Daoy (cell line): ENCODE data around the gene HORMAD2. TPM values are rescaled to one million over a fixed set of nuclear protein-coding genes. Genes with fewer than 3 reads are reported as not detected.
A peak's percentile ranks its signal among the peaks of the same experiment; 100 is the strongest.

ENCODE experiments used
- DNase-seq: peaks from one replicate; pipeline ENCODE4 v3.0.0-alpha.2; 2015; ENCODE audit warnings: low read depth
- total RNA-seq: library from RNA; depleted of rRNA; stranded (reverse); fragments of >200 nt; shearing (Covaris generic); gene quantifications from 2 replicates; pipeline ENCODE4 v1.2.3, GENCODE V29; 2014; rRNA removed

The HORMAD2 gene
- total RNA-seq, 1 experiment from 2014 or later: not detected

DNA sequence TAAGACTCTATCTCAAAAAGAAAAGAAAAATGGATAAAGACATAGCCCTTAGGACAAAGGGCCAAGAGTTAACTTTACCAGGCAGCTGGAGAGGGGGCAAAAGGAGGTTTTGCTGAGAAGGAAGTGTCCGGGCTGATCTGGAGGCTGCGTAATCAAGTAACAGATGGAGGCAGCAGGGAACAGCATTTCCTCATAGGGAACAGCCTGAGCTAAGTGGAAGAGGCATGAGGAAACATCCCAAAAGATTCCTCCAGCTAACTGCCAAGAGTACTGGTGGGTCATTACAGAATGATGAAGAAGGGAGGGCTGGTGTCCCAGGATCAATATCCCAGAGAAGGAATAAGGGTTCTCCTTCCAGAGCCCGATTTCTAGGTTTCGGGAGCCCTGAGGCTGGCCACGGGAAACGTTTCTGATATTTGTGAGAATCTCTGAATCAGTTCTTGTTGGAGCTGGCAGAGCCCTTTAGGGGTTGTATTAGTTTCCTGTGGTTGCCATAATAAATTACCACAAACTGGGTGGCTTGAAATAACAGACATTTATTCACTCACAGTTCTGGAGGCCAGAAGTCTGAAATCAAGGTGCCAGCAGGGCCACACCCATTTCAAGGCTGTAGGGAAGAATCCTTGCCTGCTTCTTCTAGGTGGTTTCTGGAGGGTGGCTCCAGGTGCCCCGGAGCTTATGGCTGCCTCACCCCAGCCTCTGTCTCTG is 145.1 kb downstream of the HORMAD2 start:
- DNase-seq: no peak

GRCh38 chr22:30226192-30226832 is 146.0 kb downstream of the HORMAD2 start:
- DNase-seq: peak; percentile 80

Other genes with a start within 250 kb of the HORMAD2 start
- gene ASCC2, start 242.2 kb upstream of the HORMAD2 start, total RNA-seq: 35.2 and 35.3 TPM in 2 replicates
- gene MTMR3, start 197.3 kb upstream of the HORMAD2 start, total RNA-seq: 11.8 and 12.2 TPM in 2 replicates
- 33.3 and 35.2 TPM in 2 replicates for gene LIF, start 166.3 kb downstream of the HORMAD2 start, total RNA-seq
- gene OSM, start 186.4 kb downstream of the HORMAD2 start, total RNA-seq: 0.06 TPM in 1 of 2 replicates, not detected in the other
- gene CASTOR1, start 209.0 kb downstream of the HORMAD2 start, total RNA-seq: 5.9 and 10.3 TPM in 2 replicates
- gene TBC1D10A, start 246.5 kb downstream of the HORMAD2 start, total RNA-seq: 20.8 and 35.5 TPM in 2 replicates